KOPT-K1 (cell line): ENCODE results near the gene KAZN.

Source experiments
- H3K27ac ChIP-seq: fragments of 200-600 bp; sonication (generic); 2 replicates; pipeline ENCODE4 v1.5.1; 2016; ENCODE audit warnings: antibody characterized with exemption, mild to moderate bottlenecking, low read depth, low read length; ENCODE audit not compliant: poor library complexity, severe bottlenecking
- H3K36me3 ChIP-seq: fragments of 200-600 bp; sonication (generic); 2 replicates; pipeline ENCODE4 v1.5.1; 2017; ENCODE audit warnings: antibody characterized with exemption, mild to moderate bottlenecking, low read length, moderate library complexity; ENCODE audit not compliant: insufficient read depth
- H3K9me3 ChIP-seq: fragments of 200-600 bp; sonication (generic); 2 replicates; pipeline ENCODE4 v1.5.1; 2017; ENCODE audit warnings: antibody characterized with exemption, low read length, mild to moderate bottlenecking; ENCODE audit not compliant: insufficient read depth, poor library complexity, severe bottlenecking

KAZN gene

GRCh38 chr1:15064217-15064929 is 465.9 kb downstream of the KAZN start:
- no peak overlapping the region for H3K27ac ChIP-seq
- peaks cover 7% of the 10 kb centered on the region for H3K9me3 ChIP-seq
- H3K36me3 ChIP-seq = no peaks in the 10 kb centered on the region

DNA sequence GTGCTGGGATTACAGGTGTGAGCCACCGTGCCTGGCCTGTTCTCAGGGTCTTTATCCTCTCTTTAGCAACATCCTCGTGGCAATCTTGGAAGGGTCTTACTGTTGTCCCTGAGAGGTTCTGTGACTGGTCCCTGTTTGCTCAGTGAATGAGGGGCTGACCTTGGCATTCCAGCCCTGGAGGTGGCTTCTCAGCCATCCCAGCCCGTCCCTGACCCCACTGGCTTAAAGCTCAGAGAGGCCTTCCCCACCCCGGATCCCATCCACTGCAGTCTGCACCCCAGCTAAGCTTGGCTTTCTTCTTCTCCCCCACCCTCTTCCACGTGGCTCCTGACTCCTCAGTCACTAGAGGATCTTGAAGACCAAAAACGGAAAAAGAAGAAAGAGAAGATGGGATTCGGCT is 466.8 kb downstream of the KAZN start:
- Histone ChIP-seq H3K36me3 (no peaks in the 10 kb centered on the region), H3K9me3 (peaks cover 7% of the 10 kb centered on the region), H3K27ac (no peak overlapping the region)

- Histone ChIP-seq H3K36me3 (no peaks in the 10 kb centered on the region), H3K27ac (no peak overlapping the region), H3K9me3 (peaks cover 7% of the 10 kb centered on the region)
Measured at GRCh38 chr1:15065736-15066135, 467.3 kb downstream of the KAZN start.

- H3K9me3 ChIP-seq = peaks cover 7% of the 10 kb centered on the region
- H3K36me3 ChIP-seq = no peaks in the 10 kb centered on the region
- no peak overlapping the region for H3K27ac ChIP-seq
Measured at GRCh38 chr1:15066191-15066590, 467.7 kb downstream of the KAZN start.

GRCh38 chr1:15067148-15067547 is 468.7 kb downstream of the KAZN start:
- Histone ChIP-seq H3K9me3 (peaks cover 7% of the 10 kb centered on the region), H3K27ac (no peak overlapping the region), H3K36me3 (no peaks in the 10 kb centered on the region)

DNA sequence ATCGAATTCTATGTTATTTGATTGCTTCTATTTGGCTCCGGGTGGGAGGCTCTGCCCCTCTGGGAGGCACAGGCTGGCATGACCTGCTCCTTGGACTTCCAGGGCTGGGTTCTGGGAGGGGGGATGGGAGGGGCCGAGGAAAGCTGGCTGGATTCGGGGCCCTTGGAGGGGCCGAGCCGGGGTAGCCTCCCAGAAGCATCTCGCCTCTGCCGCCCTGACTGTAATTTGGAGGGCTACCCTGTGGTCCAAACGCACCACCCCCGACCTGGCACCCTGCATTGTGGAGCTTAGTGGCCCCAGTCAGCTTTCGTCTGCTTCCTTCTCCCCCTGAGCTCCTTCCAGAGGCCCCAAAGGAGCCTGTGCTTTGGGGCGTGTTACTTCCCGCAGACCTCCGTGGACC is 469.7 kb downstream of the KAZN start:
- no peaks in the 10 kb centered on the region for H3K9me3 ChIP-seq
- no peak overlapping the region for H3K27ac ChIP-seq
- H3K36me3 ChIP-seq = no peaks in the 10 kb centered on the region

DNA sequence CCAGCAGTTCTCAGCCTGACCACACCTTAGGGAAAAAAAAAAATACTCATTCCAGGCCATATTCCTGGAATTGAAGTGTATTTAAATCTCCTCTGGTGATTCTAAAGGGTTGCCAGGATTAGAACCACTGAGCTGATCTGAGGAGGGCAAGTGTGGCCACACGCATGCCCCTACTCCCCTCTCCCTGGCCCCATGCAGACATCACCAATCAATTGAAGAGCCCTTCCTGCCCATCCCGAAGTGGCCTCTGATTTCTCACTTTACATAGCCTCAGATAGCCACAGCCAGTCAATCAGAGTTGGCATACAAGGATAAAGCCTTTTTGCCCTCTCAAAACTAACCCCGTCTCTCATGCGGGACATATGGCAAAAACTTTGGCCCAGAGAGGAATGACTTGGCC is 470.5 kb downstream of the KAZN start:
- H3K27ac ChIP-seq = no peak overlapping the region
- H3K36me3 ChIP-seq = no peaks in the 10 kb centered on the region
- no peaks in the 10 kb centered on the region for H3K9me3 ChIP-seq

DNA sequence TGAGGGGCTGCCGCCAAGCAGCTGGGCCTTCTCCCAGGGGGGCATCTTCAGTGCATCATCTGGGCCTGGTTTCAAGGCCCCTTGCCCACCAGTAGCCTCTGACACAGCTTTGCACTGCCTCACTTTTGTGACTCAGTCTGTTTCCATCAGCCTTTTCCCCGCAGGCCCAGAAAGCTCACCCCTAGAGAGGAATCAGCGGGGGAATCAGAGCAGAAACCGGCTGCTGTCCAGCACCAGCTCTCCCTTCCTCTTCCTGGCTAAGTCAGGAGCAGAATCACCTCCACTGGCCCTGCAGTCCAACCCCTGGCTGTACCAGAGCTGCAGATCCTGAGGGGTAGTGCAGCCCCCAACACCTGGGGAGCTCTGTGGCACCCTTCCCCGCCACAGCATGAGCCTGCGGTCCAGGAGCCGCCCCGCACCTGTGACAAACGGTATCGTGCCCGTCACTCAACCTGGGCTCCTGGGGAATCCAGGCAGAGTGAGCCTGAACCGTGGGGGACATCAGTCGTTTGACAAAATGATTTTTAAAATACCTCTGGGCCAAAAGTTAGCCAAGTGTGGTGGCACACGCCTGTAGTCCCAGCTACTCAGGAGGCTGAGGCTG is 471.8 kb downstream of the KAZN start:
- Histone ChIP-seq H3K9me3 (no peaks in the 10 kb centered on the region), H3K36me3 (no peaks in the 10 kb centered on the region)

GRCh38 chr1:15071936-15072335 is 473.5 kb downstream of the KAZN start:
- H3K9me3 ChIP-seq = no peaks in the 10 kb centered on the region
- H3K36me3 ChIP-seq = no peaks in the 10 kb centered on the region

More for the DNA sequence above, 471.8 kb downstream of the KAZN start:
- H3K27ac ChIP-seq = no peak overlapping the region

GRCh38 chr1:15073799-15074308 is 475.4 kb downstream of the KAZN start:
- Histone ChIP-seq H3K27ac (no peak overlapping the region), H3K9me3 (no peaks in the 10 kb centered on the region), H3K36me3 (no peaks in the 10 kb centered on the region)

More at GRCh38 chr1:15071936-15072335, 473.5 kb downstream of the KAZN start:
- H3K27ac ChIP-seq = no peak overlapping the region

- H3K36me3 ChIP-seq = no peaks in the 10 kb centered on the region
- H3K9me3 ChIP-seq = no peaks in the 10 kb centered on the region
- H3K27ac ChIP-seq = no peak overlapping the region
Measured at GRCh38 chr1:15075175-15075574, 476.7 kb downstream of the KAZN start.

DNA sequence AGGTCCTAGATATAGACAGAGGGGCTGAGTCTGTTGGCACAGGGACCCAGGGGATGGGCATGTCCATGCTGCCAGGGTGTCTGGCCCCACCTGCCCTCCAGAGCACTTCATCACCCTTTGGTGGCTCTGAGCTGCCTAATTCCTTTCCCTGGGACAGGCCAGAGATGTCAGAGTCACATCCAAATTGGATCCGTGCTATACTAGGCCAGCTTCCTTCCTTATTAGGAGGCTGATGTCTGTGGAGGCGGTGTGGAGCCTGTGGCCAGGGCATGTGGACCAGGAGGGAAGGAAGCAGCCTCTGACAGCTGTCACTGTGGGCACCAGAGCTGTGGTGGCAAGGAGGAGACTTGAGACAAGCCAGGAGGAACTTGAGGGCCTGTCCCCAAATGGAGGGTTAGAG is 477.3 kb downstream of the KAZN start:
- no peak overlapping the region for H3K27ac ChIP-seq
- no peaks in the 10 kb centered on the region for H3K36me3 ChIP-seq
- H3K9me3 ChIP-seq = no peaks in the 10 kb centered on the region

DNA sequence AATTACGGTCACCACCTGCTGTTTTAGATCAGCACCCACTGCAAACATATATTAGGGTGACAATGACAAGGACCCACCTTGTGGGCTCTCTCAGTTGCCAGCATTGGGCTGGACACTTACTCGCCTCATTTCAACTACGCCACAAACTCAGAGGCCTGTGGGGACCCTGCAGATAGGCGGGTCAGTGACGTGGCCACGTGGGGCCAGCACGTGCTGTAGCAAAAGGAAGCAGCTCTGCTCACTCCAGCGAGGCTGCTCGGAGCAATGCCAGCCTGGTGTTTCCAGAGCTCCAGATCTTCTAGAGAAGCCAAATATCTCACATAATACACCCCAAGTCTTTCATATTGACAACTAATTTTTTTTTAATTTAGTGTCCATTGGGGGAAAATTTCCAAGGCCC is 478.3 kb downstream of the KAZN start:
- H3K9me3 ChIP-seq = no peaks in the 10 kb centered on the region
- H3K27ac ChIP-seq = no peak overlapping the region
- H3K36me3 ChIP-seq = no peaks in the 10 kb centered on the region

DNA sequence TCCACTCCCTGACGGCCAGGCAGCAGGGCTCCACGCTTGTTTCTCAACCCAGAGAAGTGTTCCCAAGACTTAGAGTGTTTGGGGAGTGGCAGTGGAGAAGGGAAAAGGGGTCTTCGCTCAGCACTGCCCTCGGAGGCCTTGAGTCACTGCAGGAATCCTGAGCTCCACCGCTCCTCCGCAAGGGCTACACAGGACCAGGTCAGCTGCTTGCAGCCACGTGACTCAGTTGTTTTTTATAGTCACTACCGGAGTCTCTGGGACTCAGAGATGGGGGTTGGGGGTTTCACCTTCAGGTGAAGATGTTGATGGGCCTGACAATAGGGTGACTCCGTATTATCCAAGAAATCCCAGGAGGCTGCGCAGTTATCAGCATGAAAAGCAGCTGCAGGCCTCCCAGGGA is 478.9 kb downstream of the KAZN start:
- no peaks in the 10 kb centered on the region for H3K36me3 ChIP-seq
- H3K9me3 ChIP-seq = no peaks in the 10 kb centered on the region

DNA sequence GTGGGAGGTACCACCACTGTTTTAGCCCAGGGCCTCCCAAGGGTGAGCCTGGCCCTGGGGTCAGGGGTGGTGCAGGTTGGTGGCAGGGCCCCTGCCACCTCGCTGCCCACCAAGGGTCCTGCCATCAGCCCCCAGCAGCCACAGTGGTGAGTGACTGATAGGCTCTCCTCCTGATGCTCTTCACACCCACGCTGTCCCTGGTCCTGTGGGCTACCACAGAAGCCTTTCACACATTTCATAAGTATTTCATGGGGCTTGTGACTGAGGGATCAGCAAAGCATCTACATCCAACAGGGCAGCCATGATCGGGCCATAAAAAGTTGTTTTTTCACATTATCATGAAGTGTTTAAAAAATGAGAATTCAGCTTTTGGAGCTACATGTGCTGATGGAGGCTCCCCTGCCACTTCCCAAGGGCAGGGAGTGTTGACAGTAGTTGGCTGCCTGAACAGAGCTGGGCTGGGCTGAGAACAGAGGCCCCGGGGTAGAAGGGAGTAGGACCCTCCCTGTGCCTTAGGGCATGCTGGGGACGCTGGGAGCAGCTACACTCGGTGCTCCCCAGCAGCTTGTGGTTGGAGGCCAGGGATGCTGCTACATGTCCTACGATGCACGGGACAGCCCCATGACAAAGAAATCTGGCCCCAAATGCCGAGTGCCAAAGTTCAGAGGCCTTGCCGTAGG is 482.0 kb downstream of the KAZN start:
- H3K9me3 ChIP-seq = no peaks in the 10 kb centered on the region
- no peak overlapping the region for H3K27ac ChIP-seq
- H3K36me3 ChIP-seq = no peaks in the 10 kb centered on the region

More for the DNA sequence above, 478.9 kb downstream of the KAZN start:
- H3K27ac ChIP-seq = no peak overlapping the region
